SK-N-SH treated with all-trans-retinoic acid at 6 μM for 48 hours (cell line): ENCODE data around the gene PLA2G2A.

Experiments
- ATAC-seq: fragments of 200-7000 bp; cut with Tn5 transposase; 3 replicates; pipeline ENCODE4 v1.9.1; 2020; ENCODE audit warnings: mild to moderate bottlenecking, moderate library complexity
- ARNTL ChIP-seq: fragments of 450-650 bp; formaldehyde crosslinking; IDR thresholded peaks from 2 replicates; pipeline ENCODE4 v1.5.0; 2020; ENCODE audit warnings: low read depth, mild to moderate bottlenecking, moderate library complexity, borderline replicate concordance
- BACH2 ChIP-seq: fragments of 250-450 bp; sonication (Bioruptor Pico); IDR thresholded peaks from 2 replicates; pipeline ENCODE4 v1.9.0; 2021; ENCODE audit warnings: mild to moderate bottlenecking, borderline replicate concordance
- CREB5 ChIP-seq: fragments of 250-450 bp; sonication (Bioruptor Pico); IDR thresholded peaks from 2 replicates; pipeline ENCODE4 v1.5.1; 2020; ENCODE audit warnings: low read depth, mild to moderate bottlenecking, moderate library complexity
- CSDC2 ChIP-seq: fragments of 250-450 bp; sonication (Bioruptor Pico); IDR thresholded peaks from 2 replicates; pipeline ENCODE4 v1.5.0; 2020; ENCODE audit warnings: mild to moderate bottlenecking, moderate library complexity
- CSRNP3 ChIP-seq: fragments of 250-450 bp; sonication (Bioruptor Pico); IDR thresholded peaks from 2 replicates; pipeline ENCODE4 v1.5.1; 2021; ENCODE audit warnings: mild to moderate bottlenecking, moderate library complexity
- ESRRG ChIP-seq: fragments of 250-450 bp; sonication (Bioruptor Pico); IDR thresholded peaks from 2 replicates; pipeline ENCODE4 v1.6.1; 2021; ENCODE audit warnings: mild to moderate bottlenecking
- ISL1 ChIP-seq: fragments of 250-450 bp; sonication (Bioruptor Pico); IDR thresholded peaks from 2 replicates; pipeline ENCODE4 v2.1.2; 2022; ENCODE audit warnings: mild to moderate bottlenecking, moderate library complexity
- OSR1 ChIP-seq: fragments of 250-450 bp; sonication (Bioruptor Pico); IDR thresholded peaks from 2 replicates; pipeline ENCODE4 v1.8.0; 2022; ENCODE audit warnings: moderate library complexity, mild to moderate bottlenecking, inconsistent platforms
- PATZ1 ChIP-seq: fragments of 250-450 bp; sonication (Bioruptor Pico); IDR thresholded peaks from 2 replicates; pipeline ENCODE4 v1.8.0; 2020; ENCODE audit warnings: mild to moderate bottlenecking, moderate library complexity, borderline replicate concordance
- POU6F1 ChIP-seq: fragments of 250-450 bp; sonication (Bioruptor Pico); IDR thresholded peaks from 2 replicates; pipeline ENCODE4 v1.8.0; 2021; ENCODE audit warnings: low read depth, mild to moderate bottlenecking, moderate library complexity, borderline replicate concordance
- PPARA ChIP-seq: fragments of 250-450 bp; sonication (Bioruptor Pico); IDR thresholded peaks from 2 replicates; pipeline ENCODE4 v1.5.0; 2020; ENCODE audit warnings: mild to moderate bottlenecking, borderline replicate concordance
- RARB ChIP-seq: fragments of 250-450 bp; sonication (Bioruptor Pico); IDR thresholded peaks from 2 replicates; pipeline ENCODE4 v1.8.0; 2021; ENCODE audit warnings: mild to moderate bottlenecking, moderate library complexity
- SNAI2 ChIP-seq: fragments of 250-450 bp; sonication (Bioruptor Pico); IDR thresholded peaks from 2 replicates; pipeline ENCODE4 v1.5.0; 2020; ENCODE audit warnings: mild to moderate bottlenecking, moderate library complexity
- TCF4 ChIP-seq: fragments of 250-450 bp; sonication (Bioruptor Pico); IDR thresholded peaks from 2 replicates; pipeline ENCODE4 v1.8.0; 2021; ENCODE audit warnings: mild to moderate bottlenecking, moderate library complexity, borderline replicate concordance
- TSHZ2 ChIP-seq: fragments of 250-450 bp; sonication (Bioruptor Pico); IDR thresholded peaks from 2 replicates; pipeline ENCODE4 v1.5.0; 2020; ENCODE audit warnings: mild to moderate bottlenecking, moderate library complexity
- ZC3H10 ChIP-seq: fragments of 250-450 bp; sonication (Bioruptor Pico); IDR thresholded peaks from 2 replicates; pipeline ENCODE4 v1.5.1; 2021; ENCODE audit warnings: mild to moderate bottlenecking, moderate library complexity
- ZFP3 ChIP-seq: fragments of 250-450 bp; sonication (Bioruptor Pico); IDR thresholded peaks from 2 replicates; pipeline ENCODE4 v1.5.0; 2020; ENCODE audit warnings: mild to moderate bottlenecking, moderate library complexity
- ZFP30 ChIP-seq: fragments of 450-650 bp; formaldehyde crosslinking; IDR thresholded peaks from 2 replicates; pipeline ENCODE4 v1.5.0; 2022; ENCODE audit warnings: mild to moderate bottlenecking, moderate library complexity
- ZNF70 ChIP-seq: fragments of 450-650 bp; formaldehyde crosslinking; IDR thresholded peaks from 2 replicates; pipeline ENCODE4 v1.5.0; 2020; ENCODE audit warnings: mild to moderate bottlenecking, moderate library complexity
- ZNF8 ChIP-seq: fragments of 450-650 bp; formaldehyde crosslinking; IDR thresholded peaks from 2 replicates; pipeline ENCODE4 v1.5.0; 2020; ENCODE audit warnings: mild to moderate bottlenecking, moderate library complexity

PLA2G2A gene

GRCh38 chr1:19974822-19975416, 4.5 kb downstream of the PLA2G2A start:
- ATAC-seq = peak; percentile 95
- TF ChIP-seq BACH2 (CRISPR knock-in tag) = no peak
- TF ChIP-seq ZNF8 = no peak
- TF ChIP-seq POU6F1 (CRISPR knock-in tag) = no peak

- ATAC-seq = no peak
- no peak for TF ChIP-seq ESRRG (CRISPR knock-in tag)
- no peak for TF ChIP-seq TCF4 (CRISPR knock-in tag)
- TF ChIP-seq ISL1 (CRISPR knock-in tag) = no peak
- TF ChIP-seq SNAI2 (CRISPR knock-in tag) = no peak
- no peak for TF ChIP-seq TSHZ2
- no peak for TF ChIP-seq BACH2 (CRISPR knock-in tag)
- no peak for TF ChIP-seq ZFP30 (CRISPR knock-in tag)
- TF ChIP-seq ARNTL (CRISPR knock-in tag) = no peak
- TF ChIP-seq OSR1 = no peak
- TF ChIP-seq CSDC2 (CRISPR knock-in tag) = no peak
- no peak for TF ChIP-seq PPARA
- no peak for TF ChIP-seq ZC3H10 (CRISPR knock-in tag)
Measured at GRCh38 chr1:19973616-19974015, 5.8 kb downstream of the PLA2G2A start.

GRCh38 chr1:19971664-19972063, 7.8 kb downstream of the PLA2G2A start:
- ATAC-seq = no peak
- TF ChIP-seq PPARA = no peak
- TF ChIP-seq POU6F1 (CRISPR knock-in tag) = no peak
- TF ChIP-seq BACH2 (CRISPR knock-in tag) = no peak

GRCh38 chr1:19969898-19970660, 9.3 kb downstream of the PLA2G2A start:
- no peak for ATAC-seq
- TF ChIP-seq CREB5 (CRISPR knock-in tag) = no peak
- no peak for TF ChIP-seq ZFP3 (CRISPR knock-in tag)
- TF ChIP-seq OSR1 = no peak
- TF ChIP-seq ZNF70 (CRISPR knock-in tag) = no peak
- no peak for TF ChIP-seq RARB (CRISPR knock-in tag)
- no peak for TF ChIP-seq PATZ1 (CRISPR knock-in tag)
- no peak for TF ChIP-seq ZFP30 (CRISPR knock-in tag)
- TF ChIP-seq POU6F1 (CRISPR knock-in tag) = no peak
- TF ChIP-seq ISL1 (CRISPR knock-in tag) = no peak
- no peak for TF ChIP-seq CSRNP3
- no peak for TF ChIP-seq ARNTL (CRISPR knock-in tag)
- no peak for TF ChIP-seq BACH2 (CRISPR knock-in tag)
